ENCODE measurements around the gene PRM3.

PRM3 gene

DNA sequence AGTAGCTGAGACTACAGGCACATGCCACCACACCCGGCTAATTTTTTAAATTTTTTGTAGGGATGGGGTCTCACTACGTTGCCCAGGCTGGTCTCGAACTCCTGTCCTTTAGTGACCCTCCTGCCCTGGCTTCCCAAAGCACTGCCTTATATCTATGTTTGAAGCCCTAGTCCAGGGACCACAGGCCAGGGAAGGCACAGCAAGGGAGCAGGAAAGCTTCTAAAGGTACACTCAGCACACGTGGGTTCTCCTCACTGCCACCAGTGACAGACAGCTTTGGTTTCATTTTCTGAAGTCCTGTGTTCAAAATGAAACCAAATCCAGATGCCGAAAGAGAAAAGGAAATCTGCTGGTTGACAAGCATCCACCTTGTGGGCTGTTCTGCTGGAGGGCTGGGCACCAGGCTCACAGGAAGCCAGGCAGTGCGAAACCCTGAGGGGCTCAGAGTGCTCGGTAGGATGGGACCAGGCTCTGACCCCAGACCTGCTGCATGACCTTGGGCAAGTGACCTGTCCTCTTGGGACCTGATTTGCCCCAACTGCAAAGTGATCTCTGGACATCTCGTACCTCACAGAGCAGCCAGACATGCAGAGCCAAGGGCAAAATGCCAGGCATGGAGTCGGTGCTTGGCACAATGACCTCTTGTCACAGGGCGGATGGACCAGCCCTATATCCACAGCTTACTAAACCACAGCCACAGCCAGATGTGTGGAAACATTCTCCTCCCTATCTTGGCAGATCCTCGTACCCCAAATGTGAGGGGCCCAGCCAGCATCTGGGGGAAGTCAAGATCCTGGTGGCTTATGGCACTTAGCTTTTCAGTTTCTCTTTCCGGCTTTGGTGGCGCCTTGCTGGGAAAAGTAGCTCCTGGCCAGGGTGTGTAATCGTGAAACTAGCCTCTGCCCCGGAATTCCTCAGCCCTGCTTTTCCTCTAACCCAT lies 14.6 kb downstream of the PRM3 start:
- DNase-seq = peak; percentile 65

GRCh38 chr16:11257131-11257938 lies 16.1 kb downstream of the PRM3 start:
- DNase-seq = peak; percentile 72

- DNase-seq = peak; percentile 74
Measured at GRCh38 chr16:11256661-11257130, 16.7 kb downstream of the PRM3 start.

GRCh38 chr16:11255737-11256660 lies 17.4 kb downstream of the PRM3 start, which contains the start of gene SOCS1:
Gene SOCS1 (minus strand): TSS chr16:11256204. CDS start chr16:11255478, 726 bp downstream.
- peak; percentile 87 for DNase-seq

DNA sequence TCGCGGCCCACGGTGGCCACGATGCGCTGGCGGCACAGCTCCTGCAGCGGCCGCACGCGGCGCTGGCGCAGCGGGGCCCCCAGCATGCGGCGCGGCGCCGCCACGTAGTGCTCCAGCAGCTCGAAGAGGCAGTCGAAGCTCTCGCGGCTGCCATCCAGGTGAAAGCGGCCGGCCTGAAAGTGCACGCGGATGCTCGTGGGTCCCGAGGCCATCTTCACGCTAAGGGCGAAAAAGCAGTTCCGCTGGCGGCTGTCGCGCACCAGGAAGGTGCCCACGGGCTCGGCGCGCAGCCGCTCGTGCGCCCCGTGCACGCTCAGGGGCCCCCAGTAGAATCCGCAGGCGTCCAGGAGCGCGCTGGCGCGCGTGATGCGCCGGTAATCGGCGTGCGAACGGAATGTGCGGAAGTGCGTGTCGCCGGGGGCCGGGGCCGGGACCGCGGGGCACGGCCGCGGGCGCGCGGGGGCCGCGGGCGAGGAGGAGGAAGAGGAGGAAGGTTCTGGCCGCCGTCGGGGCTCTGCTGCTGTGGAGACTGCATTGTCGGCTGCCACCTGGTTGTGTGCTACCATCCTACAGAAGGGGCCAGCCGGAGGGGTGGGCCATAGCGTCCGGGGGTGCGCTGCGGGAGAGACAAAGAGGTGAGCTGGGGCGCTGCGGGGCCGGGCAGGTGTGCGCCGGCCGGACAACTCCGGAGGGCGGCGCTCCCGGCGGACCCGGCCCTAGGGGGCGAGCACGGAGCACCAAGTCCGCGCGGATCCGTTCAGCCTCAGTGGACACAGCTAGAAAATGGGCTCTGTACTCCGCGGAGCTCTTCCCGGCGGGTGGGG lies 18.3 kb downstream of the PRM3 start:
- peak; percentile 60 for DNase-seq

DNA sequence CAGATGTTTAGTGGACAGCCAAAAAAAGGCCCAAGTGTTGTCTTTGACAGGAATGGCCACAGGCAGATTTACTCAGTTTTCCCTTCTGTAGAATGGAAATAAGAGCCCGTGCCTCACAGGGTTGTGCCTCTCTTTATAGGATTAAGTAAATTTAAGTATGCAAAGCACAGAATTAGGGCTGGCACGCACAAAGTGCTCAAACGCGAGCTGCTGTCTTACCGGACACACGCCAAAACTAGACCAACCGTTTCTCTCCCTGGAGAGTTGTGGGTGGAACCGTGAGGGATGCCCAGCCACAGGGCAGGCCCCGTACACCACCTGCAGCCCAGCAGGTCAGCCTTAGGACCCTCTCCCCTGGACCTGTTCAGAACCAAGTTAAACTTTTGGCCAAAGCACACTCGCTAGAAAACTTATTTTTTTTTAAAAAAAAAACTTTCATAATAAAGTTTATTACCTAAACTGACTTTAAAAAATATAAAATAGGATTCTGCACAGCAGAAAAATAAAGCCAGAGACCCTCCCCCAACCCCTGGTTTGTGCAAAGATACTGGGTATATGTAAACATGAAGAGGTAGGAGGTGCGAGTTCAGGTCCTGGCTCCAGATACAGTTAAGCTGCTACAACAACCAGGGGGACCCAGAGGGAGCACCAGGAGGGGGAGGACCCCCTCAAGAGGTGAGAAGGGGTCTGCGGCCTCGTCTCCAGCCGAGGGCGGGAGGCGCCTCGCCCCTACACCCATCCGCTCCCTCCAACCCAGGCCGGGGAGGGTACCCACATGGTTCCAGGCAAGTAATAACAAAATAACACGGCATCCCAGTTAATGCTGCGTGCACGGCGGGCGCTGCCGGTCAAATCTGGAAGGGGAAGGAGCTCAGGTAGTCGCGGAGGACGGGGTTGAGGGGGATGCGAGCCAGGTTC lies 19.2 kb downstream of the PRM3 start:
- DNase-seq = no peak

GRCh38 chr16:11253009-11253994 lies 20.1 kb downstream of the PRM3 start:
- peak; percentile 66 for DNase-seq

DNA sequence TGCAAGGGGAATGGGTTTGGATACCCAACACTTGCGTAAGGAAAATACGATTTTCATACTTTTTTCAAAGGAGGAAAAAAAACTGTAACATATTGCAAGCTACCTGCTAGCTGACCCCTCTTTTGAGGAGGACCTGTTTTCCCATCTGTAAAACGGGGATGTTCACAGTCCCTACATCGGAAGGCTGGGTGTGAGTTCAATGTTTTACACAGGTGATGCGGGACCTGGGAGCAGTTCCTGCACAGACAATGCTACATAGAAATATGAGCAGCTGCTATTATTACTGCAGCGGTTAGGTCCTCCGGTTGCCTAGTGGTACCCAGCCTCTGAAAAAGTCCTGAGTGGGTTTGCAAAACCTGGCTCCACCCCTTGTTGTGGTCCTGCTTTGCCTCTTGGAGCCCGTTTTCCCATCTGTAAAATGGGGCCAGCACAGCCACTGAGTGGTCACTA lies 20.9 kb downstream of the PRM3 start:
- no peak for DNase-seq

GRCh38 chr16:11251525-11252481 lies 21.6 kb downstream of the PRM3 start:
- DNase-seq = peak; percentile 89

DNA sequence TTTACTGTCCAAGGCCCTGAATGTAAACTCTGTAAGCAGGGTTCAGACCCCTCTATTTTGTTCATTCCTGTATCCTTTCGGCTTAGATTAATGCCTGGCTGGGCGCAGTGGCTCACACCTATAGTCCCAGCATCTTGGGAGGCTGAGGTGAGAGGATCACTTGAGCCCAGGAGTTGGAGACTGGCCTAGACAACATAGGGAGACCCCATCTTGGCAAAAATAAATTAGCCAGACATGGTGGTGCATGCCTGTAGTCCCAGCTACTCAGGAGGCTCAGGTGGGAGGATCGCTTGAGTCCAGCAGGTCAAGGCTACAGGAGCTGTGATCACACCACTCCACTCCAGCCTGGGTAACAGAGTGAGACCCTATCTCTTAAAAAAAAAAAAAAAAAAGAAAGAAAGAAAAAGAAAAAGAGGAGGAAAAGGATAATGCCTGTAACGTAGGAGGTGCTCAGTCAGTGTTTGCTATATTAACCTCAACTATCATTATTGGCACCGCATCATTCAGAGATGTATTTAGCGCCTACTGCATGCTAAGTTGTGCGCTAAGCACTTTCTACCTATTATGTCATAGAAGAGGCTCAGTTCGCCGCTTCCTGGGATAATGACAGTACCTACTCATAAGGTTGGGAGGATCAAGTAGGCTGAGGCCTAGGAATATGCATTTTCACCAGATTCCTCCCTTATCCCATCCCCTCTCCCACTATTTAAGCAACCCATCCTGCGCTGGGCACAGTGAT lies 22.5 kb downstream of the PRM3 start:
- no peak for DNase-seq

GRCh38 chr16:11250091-11250785 lies 23.2 kb downstream of the PRM3 start:
- no peak for DNase-seq

DNA sequence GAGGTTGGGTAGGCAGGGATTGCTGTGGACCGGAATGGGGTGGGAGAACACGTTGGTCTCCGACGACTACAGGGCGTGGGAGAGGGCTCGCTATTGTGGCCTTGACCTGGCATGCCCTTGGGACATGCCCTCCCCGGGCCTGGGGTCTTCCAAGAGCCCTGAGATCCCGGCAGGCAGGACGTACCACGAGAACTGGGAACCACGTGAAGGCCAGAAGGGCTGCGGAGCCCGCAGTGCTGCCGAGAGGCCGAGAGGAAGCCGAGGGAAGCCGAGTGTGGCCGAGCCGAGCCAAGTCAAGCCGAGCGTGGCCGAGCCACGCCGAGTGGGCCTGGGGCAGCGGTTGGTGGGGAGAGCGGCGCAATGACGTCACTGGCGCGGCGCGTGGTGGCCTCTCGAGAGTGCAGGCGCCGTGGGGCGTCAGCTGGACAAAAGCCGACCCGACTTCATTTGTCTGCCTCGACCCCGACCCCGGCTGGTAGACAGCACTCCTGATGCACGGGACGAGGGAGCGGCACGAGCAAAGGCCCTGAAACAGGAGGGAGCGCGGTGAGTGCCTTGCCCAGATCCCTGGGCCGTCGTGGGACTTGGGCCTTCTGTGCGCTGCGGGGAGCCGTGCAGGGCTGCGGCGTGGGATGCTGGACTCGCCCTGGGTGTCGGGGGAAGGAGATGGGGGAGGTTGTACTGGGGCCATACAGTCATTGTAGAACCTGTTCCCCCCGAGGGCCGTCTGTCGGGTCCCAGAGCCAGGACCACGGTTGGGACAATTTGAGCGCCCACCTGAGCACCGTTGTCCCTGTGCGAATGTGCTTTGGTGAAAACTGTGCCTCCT lies 24.0 kb downstream of the PRM3 start:
- DNase-seq = no peak

- no peak for DNase-seq
Measured at GRCh38 chr16:11248133-11248532, 25.3 kb downstream of the PRM3 start.

DNA sequence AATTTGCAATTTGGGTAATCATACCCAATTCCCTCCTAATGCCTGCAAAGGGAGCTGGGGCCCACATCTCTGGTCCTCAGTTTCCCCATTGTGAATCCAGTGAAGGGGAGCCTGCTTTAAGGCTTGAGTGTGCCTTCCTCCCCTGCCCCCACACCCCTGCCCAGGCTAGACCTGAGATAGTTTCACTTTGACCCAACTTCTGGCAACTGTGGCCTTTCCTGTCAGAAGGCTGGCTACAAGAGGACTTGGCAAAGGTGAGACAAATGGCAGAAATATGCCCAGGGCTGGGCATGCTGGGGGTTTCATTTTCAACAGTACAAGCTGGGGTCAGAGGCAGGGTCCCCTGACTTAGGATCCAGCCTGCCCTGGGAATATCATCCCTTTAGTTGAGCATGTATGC lies 27.4 kb downstream of the PRM3 start:
- no peak for DNase-seq

DNA sequence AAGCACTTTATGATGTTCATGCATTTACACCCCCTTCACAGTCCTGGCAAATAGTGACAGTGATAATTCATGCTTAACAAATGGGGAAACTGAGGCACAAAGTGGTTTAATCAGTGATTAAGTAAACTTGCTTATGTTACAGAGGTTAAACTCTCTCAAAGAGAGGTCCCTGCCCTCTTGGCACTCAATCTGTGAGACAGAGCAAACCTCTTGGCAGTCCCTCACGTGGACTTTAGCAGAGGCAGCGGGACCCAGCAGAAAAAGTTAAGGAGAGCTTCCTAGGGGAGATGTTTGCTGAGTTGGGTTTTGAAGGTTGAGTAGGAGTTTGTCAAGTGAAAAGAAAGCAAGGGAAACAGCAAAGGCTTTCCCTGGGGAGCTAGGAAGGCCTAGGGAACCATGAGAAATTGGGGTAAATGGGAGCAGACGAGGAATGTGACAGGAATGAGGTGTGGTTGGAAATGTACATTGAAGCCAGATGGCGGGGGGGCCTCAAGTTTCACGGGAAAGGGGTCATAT lies 28.1 kb downstream of the PRM3 start:
- DNase-seq = no peak

Measured in CD4-positive, alpha-beta T cell treated with Interleukin-4 for 4 hours (primary cell).